ENCODE measurements around the gene CFAP161.
"Not testable (repeated sequence)": the region's sequence is repeated elsewhere in the genome, so short reads cannot be mapped to it uniquely, and the experiment has no call there.

The CFAP161 gene

GRCh38 chr15:81157939-81158223 is 23.8 kb downstream of the CFAP161 start:
- DNase-seq (ENCODE audit: low read depth): no peak

DNA sequence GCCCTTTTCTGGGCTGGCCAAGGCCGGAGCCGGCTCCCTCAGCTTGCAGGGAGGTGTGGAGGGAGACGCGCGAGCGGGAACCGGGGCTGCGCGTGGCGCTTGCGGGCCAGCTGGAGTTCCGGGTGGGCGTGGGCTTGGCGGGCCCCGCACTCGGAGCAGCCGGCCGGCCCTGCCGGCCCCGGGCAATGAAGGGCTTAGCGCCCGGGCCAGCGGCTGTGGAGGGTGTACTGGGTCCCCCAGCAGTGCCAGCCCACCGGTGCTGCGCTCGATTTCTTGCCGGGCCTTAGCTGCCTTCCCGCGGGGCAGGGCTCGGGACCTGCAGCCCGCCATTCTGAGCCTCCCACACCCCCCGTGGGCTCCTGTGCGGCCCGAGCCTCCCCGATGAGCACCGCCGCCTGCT is 24.5 kb downstream of the CFAP161 start:
- not testable (repeated sequence) for DNase-seq (ENCODE audit: low read depth)

DNA sequence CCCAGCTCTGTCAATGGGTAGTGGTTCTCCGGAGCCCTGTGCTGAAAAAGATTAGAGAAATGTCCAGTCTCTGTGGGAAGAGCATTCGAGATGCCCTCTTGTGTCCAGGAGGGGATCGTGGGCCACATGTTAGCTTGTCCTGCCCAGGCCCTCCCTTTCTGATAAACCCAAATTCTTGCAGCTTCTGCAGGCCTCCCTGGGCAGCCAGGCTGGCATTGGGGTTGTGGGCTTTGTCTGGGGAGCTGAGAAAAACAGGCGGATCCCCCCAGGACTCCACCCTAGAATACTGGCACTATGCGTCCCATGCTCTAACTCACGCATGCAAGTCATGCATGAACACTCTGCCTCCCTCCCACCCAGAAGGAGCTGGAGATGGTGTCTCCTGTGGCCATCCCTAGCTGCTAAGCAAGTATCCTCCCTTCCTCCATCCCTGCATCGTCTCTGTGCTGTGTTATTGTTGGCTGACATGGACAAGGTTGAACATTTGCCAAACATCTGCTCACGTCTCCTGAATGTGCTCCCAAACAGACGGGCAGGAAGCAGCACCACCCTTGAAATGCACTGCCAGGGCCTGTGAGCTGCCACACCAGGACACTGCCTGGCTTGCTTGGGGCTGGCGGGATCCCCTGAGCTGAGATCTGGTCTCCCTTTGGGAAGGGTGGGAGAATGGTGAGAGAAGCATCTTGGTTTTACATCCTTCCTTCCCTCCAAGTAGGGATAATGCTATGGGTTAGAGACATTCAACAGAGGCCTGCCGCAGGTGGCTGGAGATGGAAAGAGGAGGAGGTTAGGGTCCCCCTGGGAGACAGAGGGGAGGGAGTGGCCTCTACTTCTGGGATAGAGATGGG is 26.5 kb downstream of the CFAP161 start:
- no peak for DNase-seq (ENCODE audit: low read depth)

DNA sequence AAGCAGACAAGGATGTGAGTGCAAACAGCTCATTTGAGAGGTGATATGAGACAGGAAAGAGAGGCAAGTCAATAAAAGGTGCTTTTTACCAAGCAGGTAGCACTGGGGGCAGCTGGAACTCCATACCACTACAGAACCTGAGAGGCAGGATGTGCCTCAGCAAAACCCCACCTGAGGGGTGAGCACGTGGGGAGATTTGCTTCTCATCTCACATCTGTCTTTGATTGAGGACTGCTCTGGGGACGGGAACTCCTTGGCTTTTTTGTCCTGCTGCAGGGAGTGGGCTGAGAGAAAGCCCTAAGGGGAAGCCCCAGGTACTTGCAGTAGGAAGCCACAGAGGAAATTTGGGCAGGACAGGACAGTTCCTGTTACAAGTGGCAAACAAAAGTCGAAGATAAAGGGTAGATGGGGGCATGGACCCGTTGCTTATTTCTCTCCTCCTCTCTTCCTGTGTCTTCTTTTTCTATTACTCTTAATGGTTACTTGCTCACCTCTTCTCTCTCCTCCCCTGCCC is 27.1 kb downstream of the CFAP161 start:
- DNase-seq (ENCODE audit: low read depth): no peak

DNA sequence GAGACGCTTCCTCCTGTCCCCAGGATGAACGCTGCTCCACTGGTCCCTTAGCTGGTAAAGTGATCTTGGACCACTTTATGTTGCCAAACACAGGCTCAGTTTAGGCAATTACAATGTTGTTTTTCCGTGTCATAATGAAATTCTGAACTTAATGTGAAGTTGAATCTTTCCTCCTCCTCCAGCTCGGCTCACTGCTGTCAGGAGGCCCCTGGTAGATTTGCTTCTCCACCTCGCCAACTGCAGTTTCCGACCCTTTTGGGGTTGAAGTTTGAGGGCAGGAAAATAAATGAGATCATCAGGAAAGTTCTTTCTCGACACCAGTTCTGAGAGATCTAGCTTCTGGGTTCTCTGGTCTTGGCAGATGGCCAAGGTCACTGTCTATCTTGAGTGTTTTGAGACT is 27.8 kb downstream of the CFAP161 start:
- no peak for DNase-seq (ENCODE audit: low read depth)

DNA sequence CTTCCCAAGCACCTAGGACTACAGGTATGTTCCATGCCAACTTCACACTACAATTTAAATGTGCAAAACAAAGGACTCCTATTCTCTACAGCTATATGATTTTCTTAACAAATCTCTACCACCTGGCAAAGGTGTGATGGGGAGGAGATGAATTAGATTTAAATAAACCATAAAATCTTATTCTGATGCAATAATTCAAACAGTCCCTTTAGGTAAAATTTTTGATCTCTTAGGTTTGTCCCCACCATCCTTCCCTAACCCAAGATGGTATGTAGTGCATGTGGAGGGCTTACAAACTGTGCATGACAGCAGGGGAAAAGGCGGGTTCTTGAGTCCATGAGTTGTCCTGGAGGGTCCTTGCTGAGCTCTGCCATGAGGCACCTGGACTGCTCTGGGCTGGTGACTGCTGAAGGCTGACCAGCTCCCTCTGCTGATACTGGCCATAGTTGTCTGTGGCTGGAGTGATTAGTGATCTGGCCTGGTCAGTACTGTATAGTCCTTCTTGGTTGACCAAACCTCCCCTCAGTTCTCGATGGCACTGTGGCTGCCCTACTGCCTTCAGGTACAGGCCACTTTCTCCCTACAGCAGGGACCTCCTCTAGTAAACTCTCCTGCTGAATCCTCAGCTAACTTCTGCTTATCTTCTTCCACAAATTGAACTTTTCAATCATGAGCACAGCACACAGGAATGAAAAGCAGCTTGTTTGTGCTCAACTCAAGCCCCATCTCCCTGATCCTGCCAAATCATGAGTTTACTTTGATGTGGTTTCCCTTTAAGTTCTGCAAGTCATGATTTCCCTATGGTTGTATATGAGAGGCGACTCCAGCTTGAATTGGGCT is 30.1 kb downstream of the CFAP161 start:
- peak; percentile 73 for DNase-seq (ENCODE audit: low read depth)

DNA sequence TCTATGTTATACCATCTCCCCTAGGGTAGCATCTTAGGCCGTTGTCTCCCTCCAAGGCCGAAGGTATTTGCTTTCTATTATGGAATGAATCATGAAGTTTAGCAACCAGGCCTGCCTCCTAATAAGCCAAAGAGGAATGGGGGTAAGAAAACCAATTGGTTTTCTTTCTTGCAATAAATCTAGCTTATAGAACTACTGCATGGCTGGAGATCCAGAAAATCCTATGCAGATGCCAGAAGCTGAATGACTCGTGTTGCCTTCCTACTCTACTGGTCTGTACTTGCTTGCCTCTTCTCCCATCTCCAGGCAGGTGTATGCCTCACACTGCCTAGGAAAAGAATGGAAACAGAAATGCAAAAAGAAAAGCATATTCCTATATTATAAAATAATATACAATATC is 31.5 kb downstream of the CFAP161 start:
- DNase-seq (ENCODE audit: low read depth): no peak

DNA sequence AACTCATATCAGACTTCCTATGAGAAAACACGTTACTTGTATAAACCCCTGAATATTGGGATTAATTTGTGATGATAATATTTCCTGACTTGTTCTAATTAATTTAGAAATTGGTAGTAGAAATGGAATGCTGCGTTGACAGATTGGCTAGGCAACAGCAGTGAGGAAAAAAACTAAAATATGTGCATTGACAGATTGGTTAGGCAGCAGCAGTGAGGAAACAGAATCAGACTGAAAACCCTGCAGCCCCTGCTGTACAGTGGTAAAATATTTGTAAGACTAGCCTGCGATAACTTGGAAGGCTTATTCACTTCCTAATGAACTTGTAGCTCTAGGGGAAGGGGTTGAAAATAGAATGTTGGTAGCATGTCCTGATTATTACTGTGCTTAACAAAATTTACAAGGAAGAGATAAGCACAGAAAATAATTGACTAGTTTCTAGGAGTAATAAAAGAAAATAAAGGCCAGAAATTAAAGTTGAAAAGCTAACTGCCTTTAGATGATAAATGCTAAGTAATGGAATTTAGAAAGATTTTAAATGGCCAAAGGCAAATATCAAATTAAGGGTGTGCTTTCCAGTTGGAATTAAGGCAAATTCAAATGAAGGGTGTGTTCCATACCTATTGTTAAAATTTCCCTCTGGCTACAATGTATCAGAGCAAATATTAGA is 32.7 kb downstream of the CFAP161 start:
- DNase-seq (ENCODE audit: low read depth): no peak

- no peak for DNase-seq (ENCODE audit: low read depth)
These were observed 34.1 kb downstream of the CFAP161 start for GRCh38 chr15:81168131-81168526.

DNA sequence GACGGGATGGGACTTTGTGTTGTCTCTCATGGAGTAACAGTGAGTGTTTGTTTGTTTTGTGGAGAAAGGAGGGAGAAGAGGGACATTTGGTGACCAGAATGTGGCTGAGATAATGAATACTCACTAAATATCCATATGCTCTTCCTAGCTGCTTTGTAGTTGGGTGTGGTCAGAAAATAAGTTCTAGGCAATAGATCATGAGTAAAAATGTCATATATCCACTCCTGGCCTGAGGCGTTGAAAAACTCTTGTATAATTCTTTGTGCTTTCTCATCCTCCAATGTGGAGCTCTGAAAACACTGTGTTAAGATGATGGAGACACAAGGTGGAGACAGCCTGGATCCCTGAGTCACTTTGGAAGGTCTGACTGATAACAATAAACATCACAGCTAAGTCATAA is 34.6 kb downstream of the CFAP161 start:
- DNase-seq (ENCODE audit: low read depth): no peak

- DNase-seq (ENCODE audit: low read depth): no peak
These were observed 36.4 kb downstream of the CFAP161 start for GRCh38 chr15:81170511-81170910.

GRCh38 chr15:81171286-81171685 is 37.2 kb downstream of the CFAP161 start:
- no peak for DNase-seq (ENCODE audit: low read depth)

DNA sequence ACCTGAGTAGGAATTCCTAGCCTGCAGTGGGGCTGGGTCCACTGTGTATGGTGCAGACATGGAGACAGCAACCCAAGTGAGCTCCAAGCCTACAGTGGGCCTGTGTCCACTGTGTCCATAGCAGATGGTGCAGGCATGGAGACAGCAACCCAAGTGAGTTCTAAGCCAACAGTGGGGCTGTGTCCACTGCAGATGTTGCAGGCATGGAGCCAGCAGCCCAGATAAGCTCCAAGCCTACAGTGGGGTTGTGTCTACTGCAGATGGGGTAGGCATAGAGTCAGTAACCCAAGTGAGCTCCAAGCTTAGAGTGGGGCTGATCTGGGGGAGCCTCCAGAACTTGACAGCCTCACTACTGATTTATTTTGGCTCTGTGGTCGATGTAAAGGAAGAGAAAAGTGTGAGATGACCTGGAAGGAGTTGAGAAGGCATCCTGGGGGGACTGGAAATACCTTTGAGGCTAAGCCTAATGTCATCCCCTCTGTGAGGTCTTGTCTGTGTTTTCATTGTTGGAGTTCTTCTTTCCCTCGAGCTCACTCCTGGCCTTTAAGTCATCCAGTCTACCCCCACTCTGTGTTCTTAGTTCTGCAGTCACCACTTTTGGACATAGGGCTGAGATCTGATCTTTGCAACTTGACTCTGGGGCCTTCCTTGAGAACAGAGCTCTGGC is 40.2 kb downstream of the CFAP161 start:
- no peak for DNase-seq (ENCODE audit: low read depth)

DNA sequence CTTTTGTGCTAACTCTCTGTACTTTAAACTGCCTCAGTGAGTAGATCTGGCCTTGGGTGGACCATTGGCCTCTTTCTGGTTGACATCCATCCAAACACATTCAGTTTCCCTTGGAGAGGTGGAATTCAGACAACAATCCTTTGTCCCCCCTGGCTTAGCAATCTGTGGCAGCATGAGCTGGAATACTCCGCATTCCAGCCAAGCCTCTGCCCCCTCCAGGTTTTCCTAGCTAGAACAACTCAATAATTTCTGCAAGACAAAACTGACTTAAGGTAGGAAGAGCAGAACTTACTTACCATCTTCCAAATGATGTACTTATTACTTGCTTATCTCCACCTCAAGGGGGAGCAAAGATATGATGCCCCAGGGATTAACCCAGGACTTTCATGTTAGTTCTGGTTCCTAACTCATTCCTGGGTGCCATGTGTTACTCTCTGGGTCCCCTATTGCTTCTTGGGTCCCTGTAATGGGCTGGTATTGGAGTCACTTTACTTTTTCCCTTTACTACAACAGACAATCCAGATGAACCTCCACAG is 40.8 kb downstream of the CFAP161 start:
- DNase-seq (ENCODE audit: low read depth): no peak

DNA sequence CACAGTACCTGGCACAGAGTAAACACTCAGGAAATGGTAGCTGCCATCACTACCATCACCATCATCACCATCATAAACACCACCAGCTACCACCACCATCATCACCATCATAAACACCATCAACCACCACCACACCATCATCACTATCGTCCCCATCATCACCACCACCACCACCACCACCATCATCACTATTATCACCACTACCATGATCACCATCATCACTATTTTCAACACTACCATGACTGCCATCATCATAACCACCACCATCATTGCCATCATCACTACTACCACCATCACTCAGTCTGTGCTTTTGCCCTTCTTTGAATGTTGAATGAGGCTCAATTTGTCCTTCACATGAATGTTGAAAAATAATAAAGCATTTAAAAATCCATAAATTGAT is 41.4 kb downstream of the CFAP161 start:
- no peak for DNase-seq (ENCODE audit: low read depth)

- DNase-seq (ENCODE audit: low read depth): no peak
These were observed 42.3 kb downstream of the CFAP161 start for GRCh38 chr15:81176291-81176893.

DNA sequence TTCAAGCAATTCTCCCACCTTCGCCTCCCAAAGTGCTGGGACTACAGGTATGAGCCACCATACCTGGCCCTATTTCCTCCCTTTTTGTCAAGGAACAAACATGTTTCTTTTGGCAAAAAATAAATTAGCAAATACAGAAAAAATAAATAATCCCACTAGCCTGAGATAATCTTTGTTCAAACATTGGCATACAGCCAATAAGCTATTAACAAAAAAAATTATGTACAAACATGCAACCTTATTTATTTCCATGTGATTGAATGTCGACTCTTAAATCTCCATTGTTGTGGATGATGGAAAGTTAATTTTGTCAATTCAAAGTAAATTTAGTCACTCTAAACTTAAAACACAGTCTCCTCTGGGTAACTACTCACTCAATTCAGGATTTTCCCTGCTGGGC is 44.3 kb downstream of the CFAP161 start:
- no peak for DNase-seq (ENCODE audit: low read depth)

DNA sequence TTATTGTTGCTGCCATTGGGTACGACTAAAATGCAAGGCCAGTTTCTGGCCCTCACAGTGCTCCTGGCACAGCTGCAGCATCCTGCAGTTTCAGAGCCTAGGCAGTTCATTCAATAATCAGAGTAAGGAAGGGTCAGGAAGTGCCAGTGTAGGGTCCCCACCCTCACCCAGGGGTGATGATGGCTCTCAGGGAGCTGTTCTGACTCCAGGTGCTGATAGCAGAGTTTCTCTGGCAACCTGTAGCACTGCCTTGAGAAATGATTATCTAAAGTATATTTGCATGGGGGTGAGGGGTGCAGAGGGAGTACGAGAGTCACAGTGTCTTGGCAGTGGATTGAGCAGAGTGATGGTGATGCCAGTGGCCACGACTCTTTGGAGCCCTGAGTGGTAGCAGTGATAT is 47.1 kb downstream of the CFAP161 start:
- no peak for DNase-seq (ENCODE audit: low read depth)

GRCh38 chr15:81182031-81182755 is 48.1 kb downstream of the CFAP161 start:
- DNase-seq (ENCODE audit: low read depth): no peak

DNA sequence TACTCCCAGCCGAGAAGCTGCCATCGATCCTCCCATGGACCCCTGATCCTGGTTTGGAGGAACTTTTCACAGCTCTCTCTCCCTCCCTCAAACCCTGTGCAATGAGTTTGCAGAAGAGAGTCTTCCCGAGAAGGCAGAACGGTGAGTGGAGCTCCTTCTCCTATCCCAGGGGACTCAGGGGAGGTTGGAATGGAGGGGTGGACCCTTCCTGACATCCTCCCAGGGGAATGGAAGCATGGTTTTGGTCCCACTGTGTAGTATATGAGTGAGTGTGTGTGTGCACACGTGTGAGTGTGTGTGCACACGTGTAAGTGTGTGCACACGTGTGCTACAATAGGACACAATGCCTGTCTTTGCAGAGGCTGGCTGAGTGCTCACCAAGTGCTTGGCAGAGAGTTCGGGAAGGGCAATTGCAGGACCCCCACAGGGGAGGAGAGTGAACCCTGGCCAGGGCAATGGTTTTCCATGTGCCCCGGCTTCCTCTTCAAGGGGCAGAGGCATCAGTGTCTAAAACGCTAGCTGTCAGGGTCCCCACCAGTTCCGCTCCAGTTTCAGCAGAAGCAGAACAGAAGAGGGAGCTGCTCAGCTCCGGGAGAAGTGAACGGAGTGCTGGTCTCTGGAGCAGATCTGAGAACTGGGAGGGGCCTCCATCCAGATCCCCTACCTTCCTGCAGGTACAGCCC is 48.8 kb downstream of the CFAP161 start:
- no peak for DNase-seq (ENCODE audit: low read depth)

Measured in CMK (cell line).